Spleen (tissue), 11 donors: ENCODE results near the gene PAK4. TPM values are rescaled to one million over a fixed set of nuclear protein-coding genes. Genes with fewer than 3 reads are reported as not detected.

Experiments used
- DNase-seq: peaks from one replicate; pipeline ENCODE4 v3.0.0-alpha.2; 2020
- H3K27ac ChIP-seq, 8 donors: fragments of 200-600 bp; sonication (generic) in 7 of 8; 1 replicate in 4 of 8; 2 replicates in 4 of 8; pipeline versions ENCODE4 v1.5.0 to v1.8.0; 2016 to 2021; ENCODE audit warnings: inconsistent platforms in 4 of 8, mild to moderate bottlenecking in 4 of 8, moderate library complexity in 1 of 8
- H3K27me3 ChIP-seq, 7 donors: fragments of 200-600 bp; sonication (generic) in 6 of 7; replicated peaks in 1 of 7; 1 replicate in 4 of 7; 2 replicates in 3 of 7; pipeline versions ENCODE4 v1.5.0 to v1.8.0; 2016 to 2021; ENCODE audit warnings: inconsistent platforms in 3 of 7, mild to moderate bottlenecking in 1 of 7
- H3K36me3 ChIP-seq, 6 donors: fragments of 200-600 bp; sonication (generic) in 5 of 6; 1 replicate in 4 of 6; 2 replicates in 2 of 6; pipeline versions ENCODE4 v1.5.0 to v1.8.0; 2016 to 2021; ENCODE audit warnings: inconsistent platforms in 2 of 6
- H3K4me1 ChIP-seq, 6 donors: fragments of 200-600 bp; sonication (generic) in 5 of 6; 1 replicate in 3 of 6; 2 replicates in 3 of 6; pipeline versions ENCODE4 v1.5.0 to v1.8.0; 2016 to 2021; ENCODE audit warnings: inconsistent platforms in 3 of 6
- H3K4me3 ChIP-seq, 8 donors: fragments of 200-600 bp; sonication (generic) in 7 of 8; 1 replicate in 4 of 8; 2 replicates in 4 of 8; pipeline versions ENCODE4 v1.5.0 to v1.8.0; 2016 to 2021; ENCODE audit warnings: inconsistent platforms in 4 of 8, mild to moderate bottlenecking in 4 of 8, moderate library complexity in 2 of 8
- H3K9me3 ChIP-seq, 8 donors: fragments of 200-600 bp; sonication (generic) in 7 of 8; 1 replicate in 4 of 8; 2 replicates in 4 of 8; pipeline versions ENCODE4 v1.5.0 to v1.8.0; 2016 to 2021; ENCODE audit warnings: inconsistent platforms in 4 of 8
- POLR2A ChIP-seq, 3 donors: fragments of 450-650 bp; IDR thresholded peaks; one replicate each; pipeline ENCODE4 v1.5.1; 2017; ENCODE audit warnings: antibody characterized with exemption in 3 of 3, mild to moderate bottlenecking in 1 of 3
- POLR2AphosphoS5 ChIP-seq, 3 donors: sonication (generic); formaldehyde crosslinking; IDR thresholded peaks; one replicate each; pipeline ENCODE4 v1.5.1; 2017; ENCODE audit warnings: antibody characterized with exemption in 3 of 3
- WGBS, 5 donors: extraction: QIAGEN DNeasy Blood & Tissue Kit in 3 of 5; methylation state at CpG; one replicate each; pipeline versions ENCODE4 v1.1.5 to v1.1.7; 2013 to 2018; 5-methylcytosine and 5-hydroxymethylcytosine counted together
- intact Hi-C: fragments of 100-400 bp; cut with DNase I; formaldehyde crosslinking; loops from one replicate; pipeline ENCODE4 v1.15.0; 2023; ENCODE audit warnings: low total_unique reads
- polyA plus RNA-seq, 3 donors: library from polyadenylated mRNA; stranded (reverse); fragments of 200-250 nt; gene quantifications; one replicate each; pipeline ENCODE4 v1.2.1, GENCODE V29; 2013
- total RNA-seq, 7 donors: library from RNA; depleted of rRNA in 3 of 7; stranded (reverse); fragments of >200 nt in 3 of 7; fragmentation: NEBNext Ultra II Directional in 4 of 7; extraction: Animal tissue kit (Norgen Biotek cat#: 25700) in 4 of 7; gene quantifications; one replicate each; pipeline versions ENCODE4 v1.1.0 to v1.2.1, GENCODE V29; 2016 to 2021
- TF ChIP-seq, protein P1 (sequence below), 11 experiments: fragments of 200-600 bp in 7 of 11; fragments of 450-650 bp in 4 of 11; sonication (generic) in 4 of 11; IDR thresholded peaks in 8 of 11; conservative IDR thresholded peaks in 3 of 11; 1 replicate in 7 of 11; 2 replicates in 4 of 11; pipeline versions ENCODE4 v1.4.0 to v1.8.0; 2016 to 2021; ENCODE audit warnings: antibody characterized with exemption in 11 of 11, inconsistent platforms in 4 of 11, mild to moderate bottlenecking in 1 of 11
- donor health status: healthy with polysubstance abuse.
- donor health status: DM: no; HTN: no; CAD: no; lungs with moderate emphysema.
- donor health status: DM: no; HTN: no; CAD: no.
- donor health status: Bipolar disorder and iron deficiency.
- donor health status: healthy.
- donor health status: DM: no; HTN: no; CAD: no.
- donor health status: DM: yes; HTN: yes; CAD: no.

PAK4 gene
- total and polyA plus RNA-seq, 10 donors = 5.2 to 27.8 (median 14.7) TPM

DNA sequence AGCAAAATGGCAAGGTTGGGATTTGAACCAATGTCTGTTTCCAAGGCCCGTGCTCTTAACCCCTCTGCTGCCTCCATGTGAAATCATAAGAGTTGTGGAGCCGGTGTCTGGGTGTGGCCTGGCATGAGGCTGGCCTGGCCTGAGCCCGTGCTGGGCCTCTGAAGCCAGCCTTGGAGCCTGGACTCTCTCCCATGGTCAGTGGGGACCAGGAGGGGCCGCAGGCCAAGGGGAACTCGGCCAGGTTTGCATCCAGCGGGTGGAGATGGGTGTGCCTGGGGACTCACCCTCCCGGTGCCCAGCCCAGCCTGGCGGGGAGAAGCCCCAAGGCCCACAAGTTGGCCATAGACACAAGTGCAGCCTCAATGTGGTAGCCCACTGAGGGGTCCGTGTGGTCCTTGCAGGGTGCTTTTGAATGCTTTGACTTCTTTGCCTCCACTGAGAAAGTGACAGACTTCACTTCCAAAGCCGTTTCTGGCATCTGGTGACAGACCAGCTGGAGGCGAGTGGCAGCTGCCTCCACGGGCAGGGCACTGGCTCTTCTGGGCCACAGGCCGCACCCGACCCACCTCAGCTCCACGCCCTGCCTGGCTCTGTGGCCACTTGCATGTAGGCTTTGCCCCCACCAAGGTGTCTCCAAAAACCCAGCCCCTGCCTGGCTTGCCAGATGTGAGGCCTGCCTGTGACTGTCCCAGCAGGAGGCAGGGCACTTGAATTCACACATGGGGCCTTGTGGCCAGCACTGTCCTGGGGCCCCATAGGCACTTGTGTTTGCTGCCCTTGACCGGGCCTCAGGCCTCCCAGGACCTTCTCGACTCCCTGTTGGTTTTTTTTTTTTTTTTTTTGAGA is 45.0 kb downstream of the PAK4 start:
- DNase-seq = no peak
- 80 to 91% (median 87%) methylated on average over 8 to 17 of the region's 17 CpGs for WGBS, 5 donors
- H3K4me3 ChIP-seq = no peak overlapping the region
- TF ChIP-seq, protein P1, sequence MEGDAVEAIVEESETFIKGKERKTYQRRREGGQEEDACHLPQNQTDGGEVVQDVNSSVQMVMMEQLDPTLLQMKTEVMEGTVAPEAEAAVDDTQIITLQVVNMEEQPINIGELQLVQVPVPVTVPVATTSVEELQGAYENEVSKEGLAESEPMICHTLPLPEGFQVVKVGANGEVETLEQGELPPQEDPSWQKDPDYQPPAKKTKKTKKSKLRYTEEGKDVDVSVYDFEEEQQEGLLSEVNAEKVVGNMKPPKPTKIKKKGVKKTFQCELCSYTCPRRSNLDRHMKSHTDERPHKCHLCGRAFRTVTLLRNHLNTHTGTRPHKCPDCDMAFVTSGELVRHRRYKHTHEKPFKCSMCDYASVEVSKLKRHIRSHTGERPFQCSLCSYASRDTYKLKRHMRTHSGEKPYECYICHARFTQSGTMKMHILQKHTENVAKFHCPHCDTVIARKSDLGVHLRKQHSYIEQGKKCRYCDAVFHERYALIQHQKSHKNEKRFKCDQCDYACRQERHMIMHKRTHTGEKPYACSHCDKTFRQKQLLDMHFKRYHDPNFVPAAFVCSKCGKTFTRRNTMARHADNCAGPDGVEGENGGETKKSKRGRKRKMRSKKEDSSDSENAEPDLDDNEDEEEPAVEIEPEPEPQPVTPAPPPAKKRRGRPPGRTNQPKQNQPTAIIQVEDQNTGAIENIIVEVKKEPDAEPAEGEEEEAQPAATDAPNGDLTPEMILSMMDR (IDR thresholded peaks at IDR 0.05 in 8 of 11, conservative IDR thresholded peaks at IDR 0.05 in 3 of 11) = no peak
- TF ChIP-seq POLR2A (IDR thresholded peaks at IDR 0.05) (no peak), POLR2AphosphoS5 (IDR thresholded peaks at IDR 0.05) (no peak)
- peaks cover 0 to 78% (median 50%) of the 10 kb centered on the region in 6 donors for H3K36me3 ChIP-seq
- H3K4me1 ChIP-seq = peaks cover 0 to 19% (median 13%) of the 10 kb centered on the region in 6 donors
- H3K9me3 ChIP-seq = no peaks in the 10 kb centered on the region
- no peak overlapping the region for H3K27ac ChIP-seq
- no peaks in the 10 kb centered on the region for H3K27me3 ChIP-seq
- intact Hi-C loops = no loop called here

DNA sequence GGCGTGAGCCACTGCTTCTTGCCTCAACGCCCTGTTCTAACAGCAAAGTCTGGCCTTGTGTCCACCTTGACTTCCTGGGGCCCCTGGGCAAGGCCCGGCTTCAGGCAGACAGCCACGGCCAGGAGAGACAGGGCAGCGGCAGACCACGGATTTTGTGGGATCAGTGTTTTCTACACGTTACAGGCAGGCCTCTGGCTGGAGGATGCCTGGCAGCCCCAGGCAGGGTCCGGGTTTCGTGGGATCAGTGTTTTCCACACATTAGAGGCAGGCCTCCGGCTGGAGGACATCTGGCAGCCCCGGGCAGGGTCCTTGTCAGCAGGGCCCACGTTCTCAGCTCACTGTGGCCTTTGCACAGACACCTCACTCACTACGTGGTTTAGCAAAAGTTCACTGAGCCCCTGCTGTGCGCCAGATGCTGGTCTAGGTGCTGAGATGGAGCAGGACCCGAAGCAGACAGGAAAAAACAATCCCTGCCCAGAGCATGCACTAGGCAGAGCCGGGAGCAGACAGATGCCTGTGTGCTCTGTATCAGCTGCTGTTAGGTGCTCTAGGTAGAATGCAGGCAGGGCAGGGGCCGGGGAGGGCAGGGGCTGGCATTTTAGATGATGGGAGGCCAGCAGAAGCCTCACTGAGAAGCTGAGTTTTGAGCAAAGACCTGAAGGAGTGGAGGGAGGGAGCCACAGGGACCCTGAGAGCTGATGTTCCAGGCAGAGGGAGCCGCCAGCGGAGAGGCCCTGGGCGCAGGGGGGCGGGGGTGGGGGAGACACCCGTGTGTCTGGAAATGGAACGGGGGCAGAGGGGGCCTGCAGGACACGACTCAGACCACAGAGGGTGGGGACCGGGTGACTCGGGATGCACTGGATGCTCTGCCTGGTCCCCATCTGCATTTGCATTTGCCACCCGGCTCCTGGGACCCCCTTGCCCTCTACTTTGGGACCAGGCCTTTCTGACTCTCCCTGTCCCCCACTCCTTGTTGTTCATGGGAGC is 46.2 kb downstream of the PAK4 start:
- H3K27me3 ChIP-seq = no peaks in the 10 kb centered on the region
- peaks cover 0 to 8% (median 4%) of the 10 kb centered on the region in 6 donors for H3K4me1 ChIP-seq
- WGBS, 5 donors = 81 to 86% (median 82%) methylated on average over 21 to 27 of the region's 27 CpGs
- intact Hi-C loops = no loop called here
- TF ChIP-seq POLR2A (IDR thresholded peaks at IDR 0.05) (no peak), POLR2AphosphoS5 (IDR thresholded peaks at IDR 0.05) (no peak)
- TF ChIP-seq, protein P1 (IDR thresholded peaks at IDR 0.05 in 8 of 11, conservative IDR thresholded peaks at IDR 0.05 in 3 of 11) = no peak
- no peak overlapping the region for H3K4me3 ChIP-seq
- no peaks in the 10 kb centered on the region for H3K9me3 ChIP-seq
- H3K27ac ChIP-seq = no peak overlapping the region
- DNase-seq = peak; percentile 71
- H3K36me3 ChIP-seq = peaks cover 0 to 90% (median 61%) of the 10 kb centered on the region in 6 donors

DNA sequence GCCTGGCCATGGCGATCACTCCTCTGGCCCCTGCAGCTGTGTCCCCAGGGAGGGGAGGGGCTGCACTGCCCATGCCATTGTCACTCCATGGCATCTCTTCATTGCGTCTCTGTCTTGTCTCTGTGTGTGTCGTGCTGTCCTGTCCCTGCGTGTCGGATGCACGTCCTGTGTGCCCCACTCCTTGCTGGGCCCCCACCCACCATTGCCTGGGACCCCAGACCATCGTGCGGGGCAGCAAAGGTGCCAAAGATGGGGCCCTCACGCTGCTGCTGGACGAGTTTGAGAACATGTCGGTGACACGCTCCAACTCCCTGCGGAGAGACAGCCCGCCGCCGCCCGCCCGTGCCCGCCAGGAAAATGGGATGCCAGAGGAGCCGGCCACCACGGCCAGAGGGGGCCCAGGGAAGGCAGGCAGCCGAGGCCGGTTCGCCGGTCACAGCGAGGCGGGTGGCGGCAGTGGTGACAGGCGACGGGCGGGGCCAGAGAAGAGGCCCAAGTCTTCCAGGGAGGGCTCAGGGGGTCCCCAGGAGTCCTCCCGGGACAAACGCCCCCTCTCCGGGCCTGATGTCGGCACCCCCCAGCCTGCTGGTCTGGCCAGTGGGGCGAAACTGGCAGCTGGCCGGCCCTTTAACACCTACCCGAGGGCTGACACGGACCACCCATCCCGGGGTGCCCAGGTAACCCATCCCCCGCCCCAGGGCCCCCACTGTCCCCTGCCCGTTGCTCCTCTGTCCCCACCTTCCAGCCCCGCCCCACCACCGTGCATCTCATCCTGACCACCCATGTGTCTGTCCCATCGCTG is 47.3 kb downstream of the PAK4 start:
- TF ChIP-seq, protein P1 (IDR thresholded peaks at IDR 0.05 in 8 of 11, conservative IDR thresholded peaks at IDR 0.05 in 3 of 11) = no peak
- TF ChIP-seq POLR2AphosphoS5 (IDR thresholded peaks at IDR 0.05) (no peak), POLR2A (IDR thresholded peaks at IDR 0.05) (no peak)

More for the DNA sequence above, 47.3 kb downstream of the PAK4 start:
- intact Hi-C loops = no loop called here
- no peaks in the 10 kb centered on the region for H3K4me1 ChIP-seq
- H3K36me3 ChIP-seq = peaks cover 0 to 99% (median 72%) of the 10 kb centered on the region in 6 donors
- H3K27me3 ChIP-seq = no peaks in the 10 kb centered on the region
- no peak overlapping the region for H3K4me3 ChIP-seq
- 92 to 96% (median 96%) methylated on average over 37 to 45 of the region's 45 CpGs for WGBS, 5 donors
- no peak for DNase-seq
- H3K27ac ChIP-seq = no peak overlapping the region
- no peaks in the 10 kb centered on the region for H3K9me3 ChIP-seq
